Karpas-422 (cell line): ENCODE results near the gene R3HDM4. TPM values are rescaled to one million over a fixed set of nuclear protein-coding genes. Genes with fewer than 3 reads are reported as not detected.

Experiments used
- DNase-seq: peaks from one replicate; pipeline ENCODE4 v3.0.0-alpha.2; 2015
- H2AFZ ChIP-seq: fragments of 200-600 bp; sonication (generic); 2 replicates; pipeline ENCODE4 v1.6.1; 2014; ENCODE audit warnings: antibody characterized with exemption, low read length, mixed read lengths
- H3K27ac ChIP-seq: fragments of 200-600 bp; sonication (generic); 2 replicates; pipeline ENCODE4 v1.5.1; 2014; ENCODE audit warnings: mild to moderate bottlenecking, low read length, moderate library complexity
- H3K27me3 ChIP-seq: fragments of 200-600 bp; sonication (generic); 2 replicates; pipeline ENCODE4 v1.6.1; 2014; ENCODE audit warnings: low read length, mixed read lengths
- H3K36me3 ChIP-seq: fragments of 200-600 bp; sonication (generic); 2 replicates; pipeline ENCODE4 v1.6.1; 2014; ENCODE audit warnings: low read length, mixed read lengths; ENCODE audit not compliant: insufficient read depth
- H3K4me1 ChIP-seq: fragments of 200-600 bp; sonication (generic); 2 replicates; pipeline ENCODE4 v1.6.1; 2014; ENCODE audit warnings: mild to moderate bottlenecking, low read length, mixed read lengths
- H3K4me2 ChIP-seq: fragments of 200-600 bp; sonication (generic); 2 replicates; pipeline ENCODE4 v1.6.1; 2014; ENCODE audit warnings: low read length, low read depth, mild to moderate bottlenecking; ENCODE audit not compliant: poor library complexity, severe bottlenecking
- H3K4me3 ChIP-seq: fragments of 200-600 bp; sonication (generic); 2 replicates; pipeline ENCODE4 v1.5.1; 2014; ENCODE audit warnings: mild to moderate bottlenecking, antibody characterized with exemption, low read length, mixed read lengths
- H3K79me2 ChIP-seq: fragments of 200-600 bp; sonication (generic); 2 replicates; pipeline ENCODE4 v1.6.1; 2014; ENCODE audit warnings: mild to moderate bottlenecking, low read length, mixed read lengths
- H3K9ac ChIP-seq: fragments of 200-600 bp; sonication (generic); 2 replicates; pipeline ENCODE4 v1.6.0; 2014; ENCODE audit warnings: low read length
- H3K9me2 ChIP-seq: fragments of 200-600 bp; sonication (generic), shearing (Covaris generic); replicated peaks from 2 replicates; pipeline ENCODE4 v1.6.0; 2014; ENCODE audit warnings: mild to moderate bottlenecking, low read length, moderate library complexity; ENCODE audit not compliant: insufficient read depth
- H3K9me3 ChIP-seq: fragments of 300-700, 200-600 bp; sonication (generic); 2 replicates; pipeline ENCODE4 v1.6.1; 2014; ENCODE audit warnings: low read length, mixed read lengths
- H4K20me1 ChIP-seq: fragments of 200-600 bp; sonication (generic); 2 replicates; pipeline ENCODE4 v1.6.1; 2014; ENCODE audit warnings: mild to moderate bottlenecking, antibody characterized with exemption, low read length, low read depth; ENCODE audit not compliant: insufficient read depth
- total RNA-seq: library from RNA; depleted of rRNA; stranded (reverse); fragments of >200 nt; shearing (Covaris generic); gene quantifications from 2 replicates; pipeline ENCODE4 v1.2.3, GENCODE V29; 2014; ENCODE audit warnings: low replicate concordance

Gene R3HDM4
- total RNA-seq, 1 experiment from 2014 or later, result 41.9 TPM

DNA sequence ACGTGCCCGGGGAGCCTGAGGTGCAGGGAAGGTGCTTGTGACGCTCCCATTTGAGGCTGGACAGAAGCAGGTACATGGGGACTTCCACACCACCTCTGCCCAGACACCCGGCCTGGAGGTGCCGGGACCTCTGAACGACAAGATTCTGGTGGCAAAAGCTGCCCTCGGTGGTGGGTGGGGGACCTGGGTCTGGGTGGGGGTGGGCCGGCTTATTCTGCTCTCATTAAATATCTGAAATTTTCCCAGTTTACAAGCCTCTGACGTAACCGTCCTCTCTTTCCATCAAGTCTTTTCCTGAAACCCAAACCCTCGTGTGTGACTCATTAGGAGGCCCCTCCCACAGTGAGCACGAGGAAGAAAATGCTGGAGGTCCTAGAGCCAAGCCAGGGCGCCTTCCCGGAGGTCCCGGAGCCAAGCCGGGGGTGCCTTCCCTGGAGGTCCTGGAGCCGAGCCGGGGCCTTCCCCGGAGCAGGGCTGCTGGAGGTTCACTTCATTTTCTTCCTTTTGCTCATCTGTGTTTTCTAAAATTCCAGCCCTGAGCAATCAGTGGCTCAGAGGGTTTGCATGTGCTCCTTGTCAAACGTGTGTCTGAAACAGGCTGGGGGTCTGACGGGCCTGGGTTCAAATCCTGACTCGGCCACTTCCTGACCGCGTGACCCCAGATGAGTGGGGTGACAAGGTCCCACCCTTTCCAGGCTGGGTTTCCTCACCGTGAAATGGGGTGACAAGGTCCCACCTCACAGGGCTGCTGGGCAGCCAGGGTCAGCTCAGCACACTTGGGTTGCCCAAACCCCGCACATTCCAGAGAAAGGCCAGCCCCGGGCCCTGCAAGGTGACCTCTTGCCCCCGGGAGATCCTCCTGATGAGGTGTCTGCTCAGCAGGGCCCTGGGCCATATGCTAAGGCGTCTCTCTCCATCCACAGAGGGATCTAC, 43.5 kb downstream of the R3HDM4 start:
- no peaks in the 10 kb centered on the region for H3K9me2 ChIP-seq
- H3K36me3 ChIP-seq, result 0 out of 2 replicates have a peak, but pooled peaks cover 3% of the 10 kb centered on the region
- H3K4me2 ChIP-seq, result no peak overlapping the region
- H3K9me3 ChIP-seq, result no peaks in the 10 kb centered on the region
- H3K4me3 ChIP-seq, result no peak overlapping the region
- no peak overlapping the region for H3K27ac ChIP-seq
- H3K79me2 ChIP-seq, result no peaks in the 10 kb centered on the region
- no peaks in the 10 kb centered on the region for H4K20me1 ChIP-seq
- no peak for DNase-seq
- H3K9ac ChIP-seq, result no peak overlapping the region
- H3K27me3 ChIP-seq, result no peaks in the 10 kb centered on the region
- peaks cover 11% of the 10 kb centered on the region for H3K4me1 ChIP-seq
- no peak overlapping the region for H2AFZ ChIP-seq

DNA sequence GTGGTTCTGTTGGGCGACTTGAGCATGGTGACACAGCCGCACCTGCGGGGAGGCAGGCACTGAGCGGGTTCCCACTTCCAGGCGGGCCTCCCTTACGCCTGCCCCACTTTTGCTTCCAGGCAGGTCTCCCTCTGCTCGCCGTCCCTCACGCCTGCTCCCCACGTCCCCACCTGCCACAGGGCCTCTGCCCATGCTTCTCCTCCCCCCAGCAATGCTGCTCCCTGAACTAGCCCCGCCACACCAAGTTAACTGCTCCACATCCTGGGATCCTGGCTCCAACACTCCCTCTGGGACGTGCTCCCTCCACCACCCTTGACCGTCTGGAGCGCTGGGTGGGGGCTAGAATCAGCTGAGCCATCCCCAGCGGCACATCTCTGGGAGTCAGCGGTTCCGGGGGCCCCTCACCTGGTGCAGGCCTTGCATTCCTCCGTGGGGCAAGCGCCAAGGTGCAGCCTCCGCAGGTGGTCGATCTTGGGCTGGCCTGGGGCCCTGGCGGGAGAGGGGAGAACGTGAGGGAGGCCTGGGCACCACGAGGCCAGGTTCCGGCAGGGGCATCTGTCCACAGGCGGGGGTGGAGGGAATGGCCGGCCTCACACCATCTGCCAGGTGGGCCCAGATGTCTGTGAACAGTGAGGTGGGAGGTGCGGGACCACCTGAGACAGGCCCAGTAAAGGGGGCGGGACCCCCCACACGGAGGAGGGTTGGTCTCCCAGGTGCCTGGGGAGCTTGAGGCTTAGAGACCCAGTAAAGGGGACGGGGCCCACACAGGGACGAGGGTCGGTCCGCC, 44.4 kb downstream of the R3HDM4 start:
- Histone ChIP-seq H3K27me3 (no peaks in the 10 kb centered on the region), H3K9me3 (no peaks in the 10 kb centered on the region), H3K9me2 (no peaks in the 10 kb centered on the region), H3K36me3 (0 out of 2 replicates have a peak, but pooled peaks cover 3% of the 10 kb centered on the region), H3K4me2 (no peak overlapping the region), H3K4me3 (no peak overlapping the region), H4K20me1 (no peaks in the 10 kb centered on the region), H2AFZ (no peak overlapping the region), H3K9ac (no peak overlapping the region), H3K4me1 (peaks cover 15% of the 10 kb centered on the region), H3K27ac (no peak overlapping the region), H3K79me2 (no peaks in the 10 kb centered on the region)
- no peak for DNase-seq

GRCh38 chr19:867855-868457, 45.1 kb downstream of the R3HDM4 start:
- no peaks in the 10 kb centered on the region for H3K9me2 ChIP-seq
- H3K9me3 ChIP-seq, result no peaks in the 10 kb centered on the region
- H3K36me3 ChIP-seq, result 0 out of 2 replicates have a peak, but pooled peaks cover 3% of the 10 kb centered on the region
- peaks cover 14% of the 10 kb centered on the region for H3K4me1 ChIP-seq
- H3K79me2 ChIP-seq, result no peaks in the 10 kb centered on the region
- no peaks in the 10 kb centered on the region for H3K27me3 ChIP-seq
- H2AFZ ChIP-seq, result no peak overlapping the region
- H3K4me3 ChIP-seq, result no peak overlapping the region
- no peak overlapping the region for H3K9ac ChIP-seq
- H3K27ac ChIP-seq, result no peak overlapping the region
- no peak overlapping the region for H3K4me2 ChIP-seq
- no peak for DNase-seq
- no peaks in the 10 kb centered on the region for H4K20me1 ChIP-seq

DNA sequence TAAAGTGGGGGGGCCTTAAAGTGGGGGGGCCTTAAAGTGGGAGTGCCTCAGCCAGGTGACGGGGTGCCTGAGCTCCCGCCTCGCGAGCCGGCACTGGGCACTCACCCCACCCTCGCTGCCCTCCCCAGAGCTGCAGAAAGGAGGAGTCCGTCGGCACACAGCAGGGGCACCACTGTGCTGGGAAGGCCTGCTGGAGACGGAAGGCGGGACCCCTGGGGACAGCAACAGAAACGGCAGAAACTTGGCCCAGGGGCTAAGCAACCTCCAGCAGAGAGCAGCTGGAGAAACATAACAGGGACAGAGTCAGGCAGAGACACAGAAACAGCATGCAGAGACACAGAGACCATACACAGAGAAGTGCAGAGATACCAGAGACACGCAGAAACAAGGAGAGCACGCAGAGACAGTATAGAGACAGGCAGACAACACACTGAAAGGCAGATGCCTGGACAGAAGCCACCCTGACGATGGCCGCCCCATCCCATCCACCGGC, 45.7 kb downstream of the R3HDM4 start:
- no peak overlapping the region for H3K9ac ChIP-seq
- no peak for DNase-seq
- peaks cover 10% of the 10 kb centered on the region for H3K4me1 ChIP-seq
- H3K36me3 ChIP-seq, result 0 out of 2 replicates have a peak, but pooled peaks cover 3% of the 10 kb centered on the region
- H3K9me2 ChIP-seq, result no peaks in the 10 kb centered on the region
- no peak overlapping the region for H3K4me3 ChIP-seq
- no peak overlapping the region for H3K4me2 ChIP-seq
- H2AFZ ChIP-seq, result no peak overlapping the region
- H4K20me1 ChIP-seq, result no peaks in the 10 kb centered on the region
- H3K79me2 ChIP-seq, result no peaks in the 10 kb centered on the region
- H3K27ac ChIP-seq, result no peak overlapping the region
- no peaks in the 10 kb centered on the region for H3K9me3 ChIP-seq
- no peaks in the 10 kb centered on the region for H3K27me3 ChIP-seq

- no peaks in the 10 kb centered on the region for H3K9me3 ChIP-seq
- no peaks in the 10 kb centered on the region for H4K20me1 ChIP-seq
- no peak overlapping the region for H2AFZ ChIP-seq
- H3K9me2 ChIP-seq, result no peaks in the 10 kb centered on the region
- no peak overlapping the region for H3K9ac ChIP-seq
- H3K4me3 ChIP-seq, result no peak overlapping the region
- 0 out of 2 replicates have a peak, but pooled peaks cover 3% of the 10 kb centered on the region for H3K36me3 ChIP-seq
- H3K4me2 ChIP-seq, result no peak overlapping the region
- DNase-seq, result no peak
- no peak overlapping the region for H3K27ac ChIP-seq
- peaks cover 5% of the 10 kb centered on the region for H3K4me1 ChIP-seq
- H3K27me3 ChIP-seq, result no peaks in the 10 kb centered on the region
- H3K79me2 ChIP-seq, result no peaks in the 10 kb centered on the region
These were observed 46.2 kb downstream of the R3HDM4 start for GRCh38 chr19:866769-867300.

DNA sequence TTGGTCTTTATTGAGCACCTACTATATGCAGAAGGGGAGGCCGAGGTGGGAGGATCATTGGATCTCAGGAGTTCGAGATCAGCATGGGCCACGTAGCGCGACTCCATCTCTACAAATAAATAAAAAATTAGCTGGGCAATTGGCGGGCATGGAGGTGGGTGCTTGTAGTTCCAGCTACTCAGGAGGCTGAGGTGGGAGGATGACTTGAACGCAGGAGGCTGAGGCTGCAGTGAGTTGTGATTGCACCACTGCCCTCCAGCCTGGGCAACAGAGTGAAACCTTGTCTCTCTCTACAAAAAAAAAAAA, 49.8 kb downstream of the R3HDM4 start:
- Histone ChIP-seq H3K4me3 (no peak overlapping the region), H3K9ac (no peak overlapping the region), H3K4me2 (no peak overlapping the region), H3K4me1 (peaks cover 9% of the 10 kb centered on the region; the same call in 1 of the 2 replicates), H2AFZ (no peak overlapping the region), H3K36me3 (no peaks in the 10 kb centered on the region), H3K27me3 (no peaks in the 10 kb centered on the region), H3K9me2 (no peaks in the 10 kb centered on the region), H4K20me1 (0 out of 2 replicates have a peak, but pooled peaks cover 3% of the 10 kb centered on the region), H3K27ac (no peak overlapping the region), H3K9me3 (no peaks in the 10 kb centered on the region), H3K79me2 (no peaks in the 10 kb centered on the region)
- no peak for DNase-seq

DNA sequence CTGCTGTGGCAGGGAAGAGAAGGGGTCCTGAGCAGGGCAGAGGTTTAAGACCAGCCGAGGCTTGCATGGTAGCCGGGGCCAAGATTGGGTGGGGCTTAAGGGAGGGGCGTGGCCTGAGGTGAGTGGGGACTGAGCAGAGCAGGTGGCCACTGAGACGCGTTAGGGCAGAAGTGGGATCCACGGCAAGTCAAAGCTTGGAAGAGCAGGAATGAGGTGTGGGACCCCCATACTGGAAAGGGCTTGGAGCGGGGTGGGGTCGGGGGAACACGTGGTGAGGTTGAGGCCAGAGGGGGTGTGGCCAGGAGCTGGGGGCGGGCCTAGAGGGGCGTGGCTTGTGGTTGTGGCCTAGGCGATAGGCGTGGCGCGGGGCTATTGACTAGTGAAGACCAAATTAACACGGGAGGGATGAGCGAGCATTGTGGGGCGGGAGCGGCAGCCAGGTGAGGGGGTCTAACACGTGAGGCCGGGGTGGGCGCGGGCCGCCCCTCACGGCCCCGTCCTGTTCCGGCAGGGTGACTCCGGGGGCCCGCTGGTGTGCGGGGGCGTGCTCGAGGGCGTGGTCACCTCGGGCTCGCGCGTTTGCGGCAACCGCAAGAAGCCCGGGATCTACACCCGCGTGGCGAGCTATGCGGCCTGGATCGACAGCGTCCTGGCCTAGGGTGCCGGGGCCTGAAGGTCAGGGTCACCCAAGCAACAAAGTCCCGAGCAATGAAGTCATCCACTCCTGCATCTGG, 50.3 kb downstream of the R3HDM4 start:
- no peaks in the 10 kb centered on the region for H3K9me2 ChIP-seq
- 0 out of 2 replicates have a peak, but pooled peaks cover 3% of the 10 kb centered on the region for H4K20me1 ChIP-seq
- no peak overlapping the region for H3K27ac ChIP-seq
- peak; percentile 89 for DNase-seq
- H3K4me1 ChIP-seq, result peaks cover 9% of the 10 kb centered on the region; the same call in 1 of the 2 replicates
- no peaks in the 10 kb centered on the region for H3K79me2 ChIP-seq
- H3K9ac ChIP-seq, result no peak overlapping the region
- no peaks in the 10 kb centered on the region for H3K9me3 ChIP-seq
- H3K27me3 ChIP-seq, result no peaks in the 10 kb centered on the region
- no peak overlapping the region for H3K4me2 ChIP-seq
- no peak overlapping the region for H3K4me3 ChIP-seq
- H2AFZ ChIP-seq, result no peak overlapping the region
- no peaks in the 10 kb centered on the region for H3K36me3 ChIP-seq
